ENCODE results near the gene KCNK17.
"Not testable (repeated sequence)": the region's sequence is repeated elsewhere in the genome, so short reads cannot be mapped to it uniquely, and the experiment has no call there.

The KCNK17 gene

GRCh38 chr6:39304951-39305350 lies 9.3 kb downstream of the KCNK17 start:
- FAIRE-seq (no peak), DNase-seq (ENCODE audit: insufficient read length, low spot score) (no peak)

- DNase-seq (ENCODE audit: insufficient read length, low spot score): no peak
- FAIRE-seq: no peak
These were observed 10.6 kb downstream of the KCNK17 start for GRCh38 chr6:39303425-39304153.

GRCh38 chr6:39302669-39303424 lies 11.4 kb downstream of the KCNK17 start:
- FAIRE-seq (peak; percentile 94), DNase-seq (ENCODE audit: insufficient read length, low spot score) (peak; percentile 77)

- FAIRE-seq: no peak
- DNase-seq (ENCODE audit: insufficient read length, low spot score): no peak
These were observed 12.2 kb downstream of the KCNK17 start for GRCh38 chr6:39302011-39302410.

- DNase-seq (ENCODE audit: insufficient read length, low spot score) (no peak), FAIRE-seq (no peak)
These were observed 12.6 kb downstream of the KCNK17 start for GRCh38 chr6:39301606-39302005.

GRCh38 chr6:39300739-39301138 lies 13.5 kb downstream of the KCNK17 start:
- DNase-seq (ENCODE audit: insufficient read length, low spot score) (no peak), FAIRE-seq (no peak)

GRCh38 chr6:39298061-39298460 lies 16.2 kb downstream of the KCNK17 start:
- DNase-seq (ENCODE audit: insufficient read length, low spot score) (no peak), FAIRE-seq (no peak)

- no peak for FAIRE-seq
These were observed 17.2 kb downstream of the KCNK17 start for GRCh38 chr6:39296745-39297640.

GRCh38 chr6:39295611-39296011 lies 18.6 kb downstream of the KCNK17 start:
- FAIRE-seq (no peak), DNase-seq (ENCODE audit: insufficient read length, low spot score) (no peak)

More at GRCh38 chr6:39296745-39297640, 17.2 kb downstream of the KCNK17 start:
- DNase-seq (ENCODE audit: insufficient read length, low spot score): no peak

GRCh38 chr6:39294899-39295298 lies 19.3 kb downstream of the KCNK17 start:
- FAIRE-seq: no peak
- no peak for DNase-seq (ENCODE audit: insufficient read length, low spot score)

GRCh38 chr6:39294133-39294532 lies 20.1 kb downstream of the KCNK17 start:
- no peak for FAIRE-seq
- no peak for DNase-seq (ENCODE audit: insufficient read length, low spot score)

- DNase-seq (ENCODE audit: insufficient read length, low spot score): no peak
- no peak for FAIRE-seq
These were observed 21.6 kb downstream of the KCNK17 start for GRCh38 chr6:39292637-39293036.

- no peak for DNase-seq (ENCODE audit: insufficient read length, low spot score)
- FAIRE-seq: peak; percentile 16
These were observed 24.7 kb downstream of the KCNK17 start for GRCh38 chr6:39289490-39289889.

GRCh38 chr6:39287601-39288000 lies 26.6 kb downstream of the KCNK17 start:
- DNase-seq (ENCODE audit: insufficient read length, low spot score) (no peak), FAIRE-seq (no peak)

- not testable (repeated sequence) for FAIRE-seq; DNase-seq (ENCODE audit: insufficient read length, low spot score)
These were observed 27.6 kb downstream of the KCNK17 start for GRCh38 chr6:39286596-39286995.

GRCh38 chr6:39282774-39283173 lies 31.4 kb downstream of the KCNK17 start:
- FAIRE-seq (no peak), DNase-seq (ENCODE audit: insufficient read length, low spot score) (no peak)

GRCh38 chr6:39281312-39281980 lies 32.8 kb downstream of the KCNK17 start:
- FAIRE-seq (no peak), DNase-seq (ENCODE audit: insufficient read length, low spot score) (no peak)

GRCh38 chr6:39280247-39280731 lies 33.9 kb downstream of the KCNK17 start:
- no peak for FAIRE-seq
- peak; percentile 17 for DNase-seq (ENCODE audit: insufficient read length, low spot score)

GRCh38 chr6:39279539-39279938 lies 34.7 kb downstream of the KCNK17 start:
- DNase-seq (ENCODE audit: insufficient read length, low spot score) (no peak), FAIRE-seq (no peak)

GRCh38 chr6:39276379-39276995 lies 37.7 kb downstream of the KCNK17 start:
- DNase-seq (ENCODE audit: insufficient read length, low spot score) (no peak), FAIRE-seq (no peak)

Data from HTR-8/SVneo (cell line).